ENCODE results near the gene CBLL1. TPM values are rescaled to one million over a fixed set of nuclear protein-coding genes. Genes with fewer than 3 reads are reported as not detected.

The CBLL1 gene
- total and polyA plus RNA-seq, 7 donors: 10.1 to 32.6 (median 23.2) TPM

DNA sequence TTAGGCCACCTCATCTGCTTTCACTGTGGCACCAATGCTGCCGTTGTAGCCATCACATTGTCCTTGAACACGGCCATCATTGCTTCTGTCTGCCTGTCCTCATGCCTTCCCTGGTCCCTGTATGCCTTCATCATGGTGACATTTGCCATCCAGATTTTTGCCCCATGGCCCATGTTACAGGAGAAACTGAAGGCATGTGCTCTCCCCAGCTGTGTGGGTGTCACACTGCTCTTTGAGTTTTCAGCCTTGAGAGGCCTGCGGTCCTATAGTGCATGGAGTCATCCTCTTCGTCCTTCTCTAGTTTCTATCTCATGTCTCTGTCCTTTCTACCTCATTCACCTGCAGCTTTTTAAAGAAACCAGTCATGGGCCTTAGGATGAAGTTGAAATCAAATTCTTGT, 65.2 kb downstream of the CBLL1 start:
- H3K27me3 ChIP-seq (ENCODE audit: insufficient read depth in 3 of 3, low read length in 2 of 3): no peaks in the 10 kb centered on the region
- TF ChIP-seq CTCF (IDR thresholded peaks at IDR 0.05): no peak
- no peaks in the 10 kb centered on the region for H3K36me3 ChIP-seq (ENCODE audit: insufficient read depth in 1 of 2, low read depth in 1 of 2)
- H3K9me3 ChIP-seq: no peaks in the 10 kb centered on the region
- ATAC-seq: no peak
- 89 to 92% (median 91%) methylated on average over 4 of the region's 4 CpGs for WGBS, 3 donors
- no peak for DNase-seq
- H3K4me1 ChIP-seq: no peaks in the 10 kb centered on the region
- H3K4me3 ChIP-seq: no peak overlapping the region
- intact Hi-C loops (cut with DNase I): no loop called here
- H3K27ac ChIP-seq: no peak overlapping the region

GRCh38 chr7:107810626-107811025, 66.7 kb downstream of the CBLL1 start:
- H3K36me3 ChIP-seq (ENCODE audit: insufficient read depth in 1 of 2, low read depth in 1 of 2): no peaks in the 10 kb centered on the region
- H3K27me3 ChIP-seq (ENCODE audit: insufficient read depth in 3 of 3, low read length in 2 of 3): no peaks in the 10 kb centered on the region
- intact Hi-C loops (cut with DNase I): no loop called here
- DNase-seq (no peak), ATAC-seq (no peak)
- no peak overlapping the region for H3K27ac ChIP-seq
- H3K9me3 ChIP-seq: no peaks in the 10 kb centered on the region
- no peak for TF ChIP-seq CTCF (IDR thresholded peaks at IDR 0.05)
- H3K4me1 ChIP-seq: no peaks in the 10 kb centered on the region
- WGBS, 3 donors: 59 to 74% (median 70%) methylated on average over 3 of the region's 3 CpGs
- no peak overlapping the region for H3K4me3 ChIP-seq

Other genes with a start within 250 kb of the CBLL1 start
- 10 to 100 TPM; 18.8 to 35.1 (median 20.5) TPM for gene COG5, start 180.2 kb upstream of the CBLL1 start, total RNA-seq
- 10 to 100 TPM in 1 of 3 donors, 1 to 10 TPM in 2; 4.8 to 13.5 (median 6.5) TPM for gene COG5, start 180.2 kb upstream of the CBLL1 start, polyA plus RNA-seq
- 1 to 10 TPM; 3.3 to 4.9 (median 4.3) TPM for gene DUS4L, start 180.2 kb upstream of the CBLL1 start, total RNA-seq
- gene DUS4L, start 180.2 kb upstream of the CBLL1 start, polyA plus RNA-seq: 1 to 10 TPM; 1.6 to 4.3 (median 2.0) TPM
- 10 to 100 TPM; 48.5 to 72.6 (median 58.0) TPM for gene BCAP29, start 163.9 kb upstream of the CBLL1 start, total RNA-seq
- 10 to 100 TPM; 37.4 to 54.8 (median 50.5) TPM for gene BCAP29, start 163.9 kb upstream of the CBLL1 start, polyA plus RNA-seq
- gene SLC26A4, start 83.3 kb upstream of the CBLL1 start, total RNA-seq: under 1 TPM; 0.08 to 0.94 (median 0.26) TPM
- gene SLC26A4, start 83.3 kb upstream of the CBLL1 start, polyA plus RNA-seq: under 1 TPM; 0.10 to 0.22 (median 0.13) TPM
- under 1 TPM in 3 of 4 donors, not detected in 1; 0.10 to 0.29 (median 0.24) TPM for gene SLC26A3, start 59.1 kb downstream of the CBLL1 start, total RNA-seq
- gene SLC26A3, start 59.1 kb downstream of the CBLL1 start, polyA plus RNA-seq: under 1 TPM in 1 of 3 donors, not detected in 2; 0.12 TPM
- 100 to 1,000 TPM; 148 to 219 (median 161) TPM for gene DLD, start 147.0 kb downstream of the CBLL1 start, total RNA-seq
- 100 to 1,000 TPM; 136 to 284 (median 183) TPM for gene DLD, start 147.0 kb downstream of the CBLL1 start, polyA plus RNA-seq